NT2/D1 (cell line): Measurements from ENCODE around the gene SPATA13.

Experiments used
- SUZ12 ChIP-seq: IDR thresholded peaks from 2 replicates; pipeline ENCODE4 v1.6.1; 2011; ENCODE audit not compliant: insufficient read length, insufficient read depth; ENCODE audit errors: extremely low read depth
- YY1 ChIP-seq: IDR thresholded peaks from 2 replicates; pipeline ENCODE4 v1.6.1; 2011; ENCODE audit not compliant: insufficient read length, insufficient read depth
- ZNF274 ChIP-seq: IDR thresholded peaks from 2 replicates; pipeline ENCODE4 v1.6.1; 2011; ENCODE audit warnings: mild to moderate bottlenecking, low read depth, low read length

- TF ChIP-seq ZNF274 = no peak
- TF ChIP-seq SUZ12 = no peak
- TF ChIP-seq YY1 = no peak
Measured at GRCh38 chr13:24112791-24113190, 47.7 kb upstream of the SPATA13 start.
